ENCODE measurements around the gene NSD2.

DNA sequence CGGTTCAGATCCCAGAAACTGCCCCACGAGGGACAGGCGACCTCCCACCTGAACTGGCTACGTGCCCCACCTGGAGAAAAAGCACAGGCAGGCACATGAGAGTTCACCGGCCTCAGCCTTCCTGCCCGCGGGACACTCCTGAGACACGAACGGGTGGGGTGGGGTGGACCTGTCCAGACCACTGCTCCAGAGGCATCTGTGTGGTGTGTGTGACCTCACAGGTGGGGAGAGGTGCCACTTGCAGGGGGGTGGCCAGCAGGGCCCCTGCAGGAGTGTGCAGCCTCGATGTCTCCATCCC is 119.1 kb downstream of the NSD2 start:
- TF ChIP-seq POLR2A (IDR thresholded peaks at IDR 0.05) = no peak
- TF ChIP-seq, protein P1, sequence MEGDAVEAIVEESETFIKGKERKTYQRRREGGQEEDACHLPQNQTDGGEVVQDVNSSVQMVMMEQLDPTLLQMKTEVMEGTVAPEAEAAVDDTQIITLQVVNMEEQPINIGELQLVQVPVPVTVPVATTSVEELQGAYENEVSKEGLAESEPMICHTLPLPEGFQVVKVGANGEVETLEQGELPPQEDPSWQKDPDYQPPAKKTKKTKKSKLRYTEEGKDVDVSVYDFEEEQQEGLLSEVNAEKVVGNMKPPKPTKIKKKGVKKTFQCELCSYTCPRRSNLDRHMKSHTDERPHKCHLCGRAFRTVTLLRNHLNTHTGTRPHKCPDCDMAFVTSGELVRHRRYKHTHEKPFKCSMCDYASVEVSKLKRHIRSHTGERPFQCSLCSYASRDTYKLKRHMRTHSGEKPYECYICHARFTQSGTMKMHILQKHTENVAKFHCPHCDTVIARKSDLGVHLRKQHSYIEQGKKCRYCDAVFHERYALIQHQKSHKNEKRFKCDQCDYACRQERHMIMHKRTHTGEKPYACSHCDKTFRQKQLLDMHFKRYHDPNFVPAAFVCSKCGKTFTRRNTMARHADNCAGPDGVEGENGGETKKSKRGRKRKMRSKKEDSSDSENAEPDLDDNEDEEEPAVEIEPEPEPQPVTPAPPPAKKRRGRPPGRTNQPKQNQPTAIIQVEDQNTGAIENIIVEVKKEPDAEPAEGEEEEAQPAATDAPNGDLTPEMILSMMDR (IDR thresholded peaks at IDR 0.05) = no peak
